ENCODE results near the gene TBC1D12. TPM values are rescaled to one million over a fixed set of nuclear protein-coding genes. Genes with fewer than 3 reads are reported as not detected.
"Not testable (repeated sequence)": the region's sequence is repeated elsewhere in the genome, so short reads cannot be mapped to it uniquely, and the experiment has no call there.

Gene TBC1D12
- total RNA-seq, 2 experiments from 2014 or later: 1.9 to 3.9 TPM

DNA sequence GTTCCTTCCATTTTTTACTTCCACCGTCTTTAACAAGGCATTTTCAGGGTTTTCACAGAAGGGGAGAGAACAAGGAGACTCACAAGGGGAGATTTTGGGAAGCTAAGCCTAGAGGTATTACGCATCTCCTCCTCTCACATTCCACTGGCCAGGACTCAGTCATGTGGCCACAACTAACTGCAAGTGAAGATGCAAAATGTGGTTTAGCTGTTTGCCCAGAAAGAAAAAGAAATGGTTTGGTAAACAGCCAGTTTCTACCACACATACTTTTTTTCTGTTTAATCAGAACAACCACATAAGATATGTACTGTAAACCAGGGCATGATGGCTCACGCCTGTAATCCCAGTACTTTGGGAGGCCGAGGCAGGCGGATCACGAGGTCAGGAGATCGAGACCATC lies 121.8 kb downstream of the TBC1D12 start:
- ChIA-PET POLR2A (no interaction called here), CTCF (ENCODE audit: unreplicated experiment) (no interaction called here)
- Histone ChIP-seq H2AFZ (ENCODE audit: low read length) (no peak overlapping the region), H3K4me3 (ENCODE audit: low read depth, low read length, poor library complexity, severe bottlenecking) (no peak overlapping the region), H3K4me1 (ENCODE audit: insufficient read depth, low read length, poor library complexity, severe bottlenecking) (no peaks in the 10 kb centered on the region), H3K4me2 (ENCODE audit: low read length) (no peak overlapping the region), H3K27ac (ENCODE audit: low read depth, low read length, poor library complexity, severe bottlenecking) (no peak overlapping the region), H3K36me3 (ENCODE audit: insufficient read depth, low read length) (no peaks in the 10 kb centered on the region), H3K9me3 (ENCODE audit: low read length) (no peaks in the 10 kb centered on the region), H3K9me2 (ENCODE audit: insufficient read depth, low read length) (no peaks in the 10 kb centered on the region), H4K20me1 (ENCODE audit: insufficient read depth, low read length) (no peaks in the 10 kb centered on the region), H3K79me2 (ENCODE audit: insufficient read depth, low read depth, low read length) (no peaks in the 10 kb centered on the region)
- no TSS peak for BruUV-seq (replicated peaks)
- no peak for DNase-seq (ENCODE audit: low spot score)
- intact Hi-C loops (cut with micrococcal nuclease; ENCODE audit: unreplicated experiment): no loop called here
- TF ChIP-seq, protein P1, sequence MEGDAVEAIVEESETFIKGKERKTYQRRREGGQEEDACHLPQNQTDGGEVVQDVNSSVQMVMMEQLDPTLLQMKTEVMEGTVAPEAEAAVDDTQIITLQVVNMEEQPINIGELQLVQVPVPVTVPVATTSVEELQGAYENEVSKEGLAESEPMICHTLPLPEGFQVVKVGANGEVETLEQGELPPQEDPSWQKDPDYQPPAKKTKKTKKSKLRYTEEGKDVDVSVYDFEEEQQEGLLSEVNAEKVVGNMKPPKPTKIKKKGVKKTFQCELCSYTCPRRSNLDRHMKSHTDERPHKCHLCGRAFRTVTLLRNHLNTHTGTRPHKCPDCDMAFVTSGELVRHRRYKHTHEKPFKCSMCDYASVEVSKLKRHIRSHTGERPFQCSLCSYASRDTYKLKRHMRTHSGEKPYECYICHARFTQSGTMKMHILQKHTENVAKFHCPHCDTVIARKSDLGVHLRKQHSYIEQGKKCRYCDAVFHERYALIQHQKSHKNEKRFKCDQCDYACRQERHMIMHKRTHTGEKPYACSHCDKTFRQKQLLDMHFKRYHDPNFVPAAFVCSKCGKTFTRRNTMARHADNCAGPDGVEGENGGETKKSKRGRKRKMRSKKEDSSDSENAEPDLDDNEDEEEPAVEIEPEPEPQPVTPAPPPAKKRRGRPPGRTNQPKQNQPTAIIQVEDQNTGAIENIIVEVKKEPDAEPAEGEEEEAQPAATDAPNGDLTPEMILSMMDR (conservative IDR thresholded peaks at IDR 0.05; ENCODE audit: low read length): no peak
- TF ChIP-seq EZH2phosphoT487 (IDR thresholded peaks at IDR 0.05; ENCODE audit: borderline replicate concordance, low read depth, low read length): no peak

DNA sequence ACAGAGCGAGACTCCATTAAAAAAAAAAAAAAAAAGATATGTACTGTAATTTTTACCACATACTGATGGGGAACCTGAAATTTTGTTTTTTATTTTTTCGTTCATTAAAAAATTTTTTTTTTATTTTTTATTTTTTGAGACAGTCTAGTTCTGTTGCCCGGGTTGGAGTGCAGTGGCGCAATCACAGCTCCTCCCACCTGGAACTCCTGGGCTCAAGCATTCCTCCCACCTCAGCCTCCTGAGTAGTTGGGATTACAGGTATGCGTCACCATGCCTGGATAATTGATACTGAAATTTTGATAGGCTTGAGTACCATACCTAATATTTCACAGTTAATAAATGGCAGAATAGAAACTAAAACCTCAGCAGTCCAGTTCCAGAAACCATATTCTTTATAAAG lies 122.4 kb downstream of the TBC1D12 start:
- no TSS peak for BruUV-seq (replicated peaks)
- Histone ChIP-seq H3K36me3 (ENCODE audit: insufficient read depth, low read length) (no peaks in the 10 kb centered on the region), H3K9me3 (ENCODE audit: low read length) (no peaks in the 10 kb centered on the region), H3K4me2 (ENCODE audit: low read length) (no peak overlapping the region), H2AFZ (ENCODE audit: low read length) (no peak overlapping the region), H3K79me2 (ENCODE audit: insufficient read depth, low read depth, low read length) (no peaks in the 10 kb centered on the region), H3K4me3 (ENCODE audit: low read depth, low read length, poor library complexity, severe bottlenecking) (no peak overlapping the region), H3K4me1 (ENCODE audit: insufficient read depth, low read length, poor library complexity, severe bottlenecking) (no peaks in the 10 kb centered on the region), H3K27ac (ENCODE audit: low read depth, low read length, poor library complexity, severe bottlenecking) (no peak overlapping the region), H4K20me1 (ENCODE audit: insufficient read depth, low read length) (no peaks in the 10 kb centered on the region), H3K9me2 (ENCODE audit: insufficient read depth, low read length) (no peaks in the 10 kb centered on the region)
- no peak for TF ChIP-seq EZH2phosphoT487 (IDR thresholded peaks at IDR 0.05; ENCODE audit: borderline replicate concordance, low read depth, low read length)
- TF ChIP-seq, protein P1 (conservative IDR thresholded peaks at IDR 0.05; ENCODE audit: low read length): no peak
- DNase-seq (ENCODE audit: low spot score): no peak
- ChIA-PET POLR2A (no interaction called here), CTCF (ENCODE audit: unreplicated experiment) (no interaction called here)
- intact Hi-C loops (cut with micrococcal nuclease; ENCODE audit: unreplicated experiment): no loop called here

DNA sequence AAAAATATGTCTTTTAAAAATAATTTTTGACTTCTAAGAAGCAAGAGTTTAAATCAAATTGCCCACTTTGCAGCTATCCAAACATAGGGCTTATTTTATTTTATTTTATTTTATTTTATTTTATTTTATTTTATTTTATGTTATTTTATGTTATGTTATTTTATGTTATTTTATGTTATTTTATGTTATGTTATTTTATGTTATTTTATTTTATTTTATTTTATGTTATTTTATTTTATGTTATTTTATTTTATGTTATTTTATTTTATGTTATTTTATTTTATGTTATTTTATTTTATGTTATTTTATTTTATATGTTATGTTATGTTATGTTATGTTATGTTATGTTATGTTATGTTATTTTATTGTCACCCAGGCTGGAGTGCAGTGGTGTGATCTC lies 129.2 kb downstream of the TBC1D12 start:
- DNase-seq (ENCODE audit: low spot score); BruUV-seq (replicated peaks); H3K4me1 ChIP-seq (ENCODE audit: insufficient read depth, low read length, poor library complexity, severe bottlenecking); H3K79me2 ChIP-seq (ENCODE audit: insufficient read depth, low read depth, low read length); H3K9me2 ChIP-seq (ENCODE audit: insufficient read depth, low read length); H2AFZ ChIP-seq (ENCODE audit: low read length); H3K9me3 ChIP-seq (ENCODE audit: low read length); H3K27ac ChIP-seq (ENCODE audit: low read depth, low read length, poor library complexity, severe bottlenecking); CTCF ChIA-PET (ENCODE audit: unreplicated experiment); H3K4me3 ChIP-seq (ENCODE audit: low read depth, low read length, poor library complexity, severe bottlenecking); H3K4me2 ChIP-seq (ENCODE audit: low read length); intact Hi-C loops (cut with micrococcal nuclease; ENCODE audit: unreplicated experiment); H3K36me3 ChIP-seq (ENCODE audit: insufficient read depth, low read length); POLR2A ChIA-PET; H4K20me1 ChIP-seq (ENCODE audit: insufficient read depth, low read length): not testable (repeated sequence)

Measured in OCI-LY7 (cell line).